HCT116 (cell line): Measurements from ENCODE around the gene FAM81A. TPM values are rescaled to one million over a fixed set of nuclear protein-coding genes. Genes with fewer than 3 reads are reported as not detected.

Source experiments
- ATAC-seq: fragments of 200-7000 bp; cut with Tn5 transposase; 2 replicates; pipeline ENCODE4 v1.9.1; 2020; ENCODE audit warnings: mild to moderate bottlenecking, moderate library complexity
- BruUV-seq: library from RNA; stranded (reverse); fragments of 400-500 nt; replicated peaks from 2 replicates; lab custom pipeline; 2021; lab: Mats Ljungman, UMichigan
- CTCF ChIA-PET: fragments of 300-600 bp; sonication (Branson Sonifier 250); formaldehyde crosslinking; loops from one replicate; lab custom pipeline; 2021; ENCODE audit warnings: antibody characterized with exemption; lab: Charles Lee
- POLR2A ChIA-PET: fragments of 300-600, 350-600 bp; sonication (Branson Sonifier 250); formaldehyde crosslinking; loops from one replicate; lab custom pipeline; 2021; ENCODE audit warnings: antibody characterized with exemption; lab: Charles Lee
- RAD21 ChIA-PET, 2 experiments: fragments of 300-600 bp; sonication (Branson Sonifier 250); formaldehyde crosslinking; loops; one replicate each; lab custom pipeline; 2023; ENCODE audit warnings: low total read pairs in 2 of 2; ENCODE audit not compliant: uncharacterized antibody in 2 of 2, unreplicated experiment in 2 of 2, low non-redundant PET in 1 of 2; lab: Charles Lee
- DNase-seq: peaks from one replicate; pipeline ENCODE4 v3.0.0-alpha.2; 2010; ENCODE audit warnings: low read depth, low spot score
- H2AFZ ChIP-seq: fragments of 200-600 bp; shearing (Covaris generic), sonication (generic); 2 replicates; pipeline ENCODE4 v1.6.1; 2017; ENCODE audit warnings: low read depth, mixed run types, mixed read lengths, antibody characterized with exemption, low read length; ENCODE audit not compliant: poor library complexity, severe bottlenecking
- H3K27ac ChIP-seq: 2 replicates; pipeline ENCODE4 v1.5.1; 2012; ENCODE audit warnings: low read depth, low read length
- H3K27me3 ChIP-seq: fragments of 200-600 bp; sonication (generic); 2 replicates; pipeline ENCODE4 v1.6.1; 2016; ENCODE audit warnings: mixed run types, low read length, mixed read lengths; ENCODE audit not compliant: insufficient read depth
- H3K36me3 ChIP-seq, 2 experiments: fragments of 200-500 bp in 1 of 2; fragments of 200-600 bp in 1 of 2; sonication (Bioruptor generic) in 1 of 2; sonication (generic) in 1 of 2; 2 replicates each; pipeline versions ENCODE4 v1.5.1 to v1.6.1; 2014 to 2016; ENCODE audit warnings: low read length in 2 of 2, inconsistent platforms in 1 of 2, mixed read lengths in 1 of 2, mixed run types in 1 of 2; ENCODE audit not compliant: insufficient read depth in 2 of 2, control insufficient read depth in 1 of 2
- H3K4me1 ChIP-seq, 2 experiments: fragments of 200-600 bp in 1 of 2; sonication (generic) in 1 of 2; 2 replicates each; pipeline versions ENCODE4 v1.5.1 to v1.6.1; 2012 to 2017; ENCODE audit warnings: low read length in 2 of 2, inconsistent platforms in 1 of 2, mild to moderate bottlenecking in 1 of 2, mixed read lengths in 1 of 2, mixed run types in 1 of 2, moderate library complexity in 1 of 2; ENCODE audit not compliant: insufficient read depth in 2 of 2, control insufficient read depth in 1 of 2
- H3K4me2 ChIP-seq: fragments of 200-600 bp; sonication (generic); 2 replicates; pipeline ENCODE4 v1.6.1; 2017; ENCODE audit warnings: mixed run types, low read length, mixed read lengths
- H3K4me3 ChIP-seq, 2 experiments: fragments of 200-600 bp in 1 of 2; sonication (generic) in 1 of 2; replicated peaks in 1 of 2; 2 replicates each; pipeline ENCODE4 v1.5.1; 2011 to 2016; ENCODE audit warnings: low read length in 2 of 2, control low read depth in 1 of 2, low read depth in 1 of 2, mild to moderate bottlenecking in 1 of 2, mixed read lengths in 1 of 2, mixed run types in 1 of 2
- H3K79me2 ChIP-seq: fragments of 200-600 bp; sonication (generic); 2 replicates; pipeline ENCODE4 v1.6.1; 2017; ENCODE audit warnings: mild to moderate bottlenecking, mixed run types, low read length, moderate library complexity, mixed read lengths; ENCODE audit not compliant: insufficient read depth
- H3K9ac ChIP-seq: fragments of 200-600 bp; sonication (generic); 2 replicates; pipeline ENCODE4 v1.6.1; 2016; ENCODE audit warnings: low read length, mixed read lengths
- H3K9me2 ChIP-seq: fragments of 200-600 bp; sonication (generic), shearing (Covaris generic); 2 replicates; pipeline ENCODE4 v1.6.1; 2017; ENCODE audit warnings: mixed run types, mild to moderate bottlenecking, moderate library complexity; ENCODE audit not compliant: insufficient read depth
- H3K9me3 ChIP-seq, 2 experiments: fragments of 200-500 bp in 1 of 2; fragments of 200-600 bp in 1 of 2; sonication (Bioruptor generic) in 1 of 2; sonication (generic) in 1 of 2; 2 replicates each; pipeline ENCODE4 v1.6.1; 2014 to 2017; ENCODE audit warnings: low read length in 2 of 2, mixed read lengths in 2 of 2, inconsistent platforms in 1 of 2, low read depth in 1 of 2, mild to moderate bottlenecking in 1 of 2, mixed run types in 1 of 2, moderate library complexity in 1 of 2; ENCODE audit not compliant: control insufficient read depth in 1 of 2, insufficient read depth in 1 of 2
- H4K20me1 ChIP-seq: fragments of 200-600 bp; sonication (generic), shearing (Covaris generic); 2 replicates; pipeline ENCODE4 v1.6.1; 2017; ENCODE audit warnings: mixed run types, mild to moderate bottlenecking, moderate library complexity; ENCODE audit not compliant: insufficient read depth
- ATF3 ChIP-seq: IDR thresholded peaks from 2 replicates; pipeline ENCODE4 v1.6.1; 2012
- CTCF ChIP-seq, 3 experiments: fragments of 200-600 bp in 1 of 3; sonication (generic) in 1 of 3; IDR thresholded peaks in 2 of 3; conservative IDR thresholded peaks in 1 of 3; 2 replicates each; pipeline ENCODE4 v1.5.1; 2012 to 2017; ENCODE audit warnings: low read depth in 2 of 3, low read length in 2 of 3, antibody characterized with exemption in 1 of 3, borderline replicate concordance in 1 of 3, control low read depth in 1 of 3, mild to moderate bottlenecking in 1 of 3, mixed read lengths in 1 of 3, mixed run types in 1 of 3, moderate library complexity in 1 of 3; ENCODE audit not compliant: insufficient read depth in 1 of 3
- EGR1 ChIP-seq: IDR thresholded peaks from 2 replicates; pipeline ENCODE4 v1.6.1; 2012; ENCODE audit warnings: low read depth
- ELF1 ChIP-seq: IDR thresholded peaks from 2 replicates; pipeline ENCODE4 v1.6.1; 2012; ENCODE audit warnings: low read depth, borderline replicate concordance
- EZH2 ChIP-seq: fragments of 200-600 bp; sonication (generic); IDR thresholded peaks from 2 replicates; pipeline ENCODE4 v1.6.1; 2017; ENCODE audit warnings: antibody characterized with exemption, mixed run types
- FOSL1 ChIP-seq: IDR thresholded peaks from 2 replicates; pipeline ENCODE4 v1.6.1; 2012; ENCODE audit warnings: low read depth
- JUND ChIP-seq: IDR thresholded peaks from 2 replicates; pipeline ENCODE4 v1.6.1; 2012
- POLR2A ChIP-seq: IDR thresholded peaks from 2 replicates; pipeline ENCODE4 v1.7.0; 2011; ENCODE audit warnings: borderline replicate concordance; ENCODE audit not compliant: insufficient read depth, insufficient read length; ENCODE audit errors: extremely low read depth
- REST ChIP-seq: IDR thresholded peaks from 2 replicates; pipeline ENCODE4 v1.6.1; 2012; ENCODE audit warnings: low read depth
- SP1 ChIP-seq: IDR thresholded peaks from 2 replicates; pipeline ENCODE4 v1.6.1; 2012; ENCODE audit warnings: low read depth
- SRF ChIP-seq: IDR thresholded peaks from 2 replicates; pipeline ENCODE4 v1.6.1; 2012; ENCODE audit warnings: low read depth
- YY1 ChIP-seq: IDR thresholded peaks from 2 replicates; pipeline ENCODE4 v1.6.1; 2011; ENCODE audit warnings: low read length, low read depth, moderate library complexity, mild to moderate bottlenecking; ENCODE audit not compliant: insufficient replicate concordance; ENCODE audit errors: extremely low read depth
- intact Hi-C: fragments of 100-400 bp; cut with micrococcal nuclease; formaldehyde crosslinking; loops from 2 replicates; pipeline ENCODE4 v1.10.0; 2022
- total RNA-seq: library from RNA; stranded (reverse); gene quantifications from one replicate; pipeline ENCODE4 v1.2.1, GENCODE V29; 2021; ENCODE audit not compliant: unreplicated experiment

The FAM81A gene
- total RNA-seq, 1 experiment from 2014 or later, result 6.6 TPM

- no TSS peak for BruUV-seq
- Histone ChIP-seq H3K4me1 (peaks cover 0 to 6% of the 10 kb centered on the region in 2 experiments; a peak in 1 of 4 replicates), H3K27me3 (no peaks in the 10 kb centered on the region), H3K9me2 (no peaks in the 10 kb centered on the region), H3K4me2 (no peak overlapping the region), H3K36me3 (no peaks in the 10 kb centered on the region), H3K9me3 (no peaks in the 10 kb centered on the region), H2AFZ (no peak overlapping the region), H3K27ac (no peak overlapping the region), H4K20me1 (no peaks in the 10 kb centered on the region), H3K9ac (no peak overlapping the region), H3K4me3 (no peak overlapping the region), H3K79me2 (no peaks in the 10 kb centered on the region)
- ChIA-PET CTCF (no interaction called here), RAD21 (no interaction called here), POLR2A (no interaction called here)
- ATAC-seq (no peak), DNase-seq (no peak)
- intact Hi-C loops, result no loop called here
- no peak for TF ChIP-seq REST
- no peak for TF ChIP-seq YY1
- no peak for TF ChIP-seq ATF3
- no peak for TF ChIP-seq ELF1
Observed at GRCh38 chr15:59416816-59417215, 21.2 kb upstream of the FAM81A start.

GRCh38 chr15:59419170-59419569, 18.8 kb upstream of the FAM81A start:
- no peaks in the 10 kb centered on the region for H3K4me1 ChIP-seq
- H3K79me2 ChIP-seq, result no peaks in the 10 kb centered on the region
- DNase-seq, result no peak
- no peak overlapping the region for H3K27ac ChIP-seq
- H3K27me3 ChIP-seq, result no peaks in the 10 kb centered on the region
- no peak overlapping the region for H3K4me2 ChIP-seq
- no TSS peak for BruUV-seq
- H3K9ac ChIP-seq, result no peak overlapping the region
- H3K9me3 ChIP-seq, result no peaks in the 10 kb centered on the region
- ChIA-PET POLR2A (no interaction called here), CTCF (no interaction called here), RAD21 (no interaction called here)
- no peaks in the 10 kb centered on the region for H4K20me1 ChIP-seq
- no peaks in the 10 kb centered on the region for H3K9me2 ChIP-seq
- intact Hi-C loops, result no loop called here
- H3K4me3 ChIP-seq, result no peak overlapping the region
- no peak overlapping the region for H2AFZ ChIP-seq
- H3K36me3 ChIP-seq, result no peaks in the 10 kb centered on the region
- ATAC-seq, result no peak
- TF ChIP-seq SP1 (no peak), CTCF (IDR thresholded peaks at IDR 0.05 in 2 of 3, conservative IDR thresholded peaks at IDR 0.05 in 1 of 3; ENCODE audit: borderline replicate concordance in 1 of 3, insufficient read depth in 1 of 3, low read depth in 2 of 3, low read length in 2 of 3) (no peak), EGR1 (no peak), EZH2 (no peak), FOSL1 (no peak), ATF3 (no peak), SRF (no peak), POLR2A (no peak), JUND (no peak)
